Neural progenitor cell (in vitro differentiated cells): ENCODE data around the gene CHRNB4.

Experiments used
- EZH2 ChIP-seq: fragments of 200-600 bp; sonication (generic); IDR thresholded peaks from 2 replicates; pipeline ENCODE4 v1.6.1; 2017; ENCODE audit warnings: antibody characterized with exemption, mild to moderate bottlenecking, moderate library complexity
- EZH2phosphoT487 ChIP-seq: fragments of 200-600 bp; sonication (generic); IDR thresholded peaks from 2 replicates; pipeline ENCODE4 v1.6.1; 2017; ENCODE audit warnings: antibody characterized with exemption
- TF ChIP-seq, protein P1 (sequence below): fragments of 200-600 bp; sonication (generic); IDR thresholded peaks from 2 replicates; pipeline ENCODE4 v1.5.1; 2017; ENCODE audit warnings: antibody characterized with exemption, mild to moderate bottlenecking

- TF ChIP-seq, protein P1, sequence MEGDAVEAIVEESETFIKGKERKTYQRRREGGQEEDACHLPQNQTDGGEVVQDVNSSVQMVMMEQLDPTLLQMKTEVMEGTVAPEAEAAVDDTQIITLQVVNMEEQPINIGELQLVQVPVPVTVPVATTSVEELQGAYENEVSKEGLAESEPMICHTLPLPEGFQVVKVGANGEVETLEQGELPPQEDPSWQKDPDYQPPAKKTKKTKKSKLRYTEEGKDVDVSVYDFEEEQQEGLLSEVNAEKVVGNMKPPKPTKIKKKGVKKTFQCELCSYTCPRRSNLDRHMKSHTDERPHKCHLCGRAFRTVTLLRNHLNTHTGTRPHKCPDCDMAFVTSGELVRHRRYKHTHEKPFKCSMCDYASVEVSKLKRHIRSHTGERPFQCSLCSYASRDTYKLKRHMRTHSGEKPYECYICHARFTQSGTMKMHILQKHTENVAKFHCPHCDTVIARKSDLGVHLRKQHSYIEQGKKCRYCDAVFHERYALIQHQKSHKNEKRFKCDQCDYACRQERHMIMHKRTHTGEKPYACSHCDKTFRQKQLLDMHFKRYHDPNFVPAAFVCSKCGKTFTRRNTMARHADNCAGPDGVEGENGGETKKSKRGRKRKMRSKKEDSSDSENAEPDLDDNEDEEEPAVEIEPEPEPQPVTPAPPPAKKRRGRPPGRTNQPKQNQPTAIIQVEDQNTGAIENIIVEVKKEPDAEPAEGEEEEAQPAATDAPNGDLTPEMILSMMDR, result no peak
- TF ChIP-seq EZH2 (no peak), EZH2phosphoT487 (no peak)
These were observed 3.1 kb downstream of the CHRNB4 start for GRCh38 chr15:78637776-78638435.
